Muscle of leg (tissue), 11 donors: ENCODE results near the gene GPR107. TPM values are rescaled to one million over a fixed set of nuclear protein-coding genes. Genes with fewer than 3 reads are reported as not detected.

Source experiments
- DNase-seq: peaks from one replicate; pipeline ENCODE4 v3.0.0; 2013
- H3K27ac ChIP-seq: one replicate; pipeline ENCODE4 v1.5.1; 2013; ENCODE audit warnings: mild to moderate bottlenecking, low read length, control low read depth
- H3K27me3 ChIP-seq: one replicate; pipeline ENCODE4 v1.6.1; 2013; ENCODE audit warnings: low read length; ENCODE audit not compliant: control insufficient read depth, insufficient read depth
- H3K36me3 ChIP-seq: one replicate; pipeline ENCODE4 v1.6.1; 2013; ENCODE audit warnings: low read length; ENCODE audit not compliant: control insufficient read depth, insufficient read depth
- H3K4me1 ChIP-seq: one replicate; pipeline ENCODE4 v1.6.1; 2013; ENCODE audit warnings: low read length; ENCODE audit not compliant: control insufficient read depth, insufficient read depth
- H3K4me3 ChIP-seq: one replicate; pipeline ENCODE4 v1.5.1; 2013; ENCODE audit warnings: low read length, control low read depth
- H3K9me3 ChIP-seq: replicated peaks from 2 replicates; pipeline ENCODE4 v1.6.1; 2013; ENCODE audit warnings: low read depth, low read length; ENCODE audit not compliant: control insufficient read depth
- WGBS: methylation state at CpG from one replicate; pipeline ENCODE4 v1.1.5; 2013; ENCODE audit warnings: missing lambda C conversion rate; ENCODE audit not compliant: insufficient coverage; 5-methylcytosine and 5-hydroxymethylcytosine counted together
- polyA plus RNA-seq, 8 donors: library from polyadenylated mRNA; unstranded; fragments of 120-200 nt; gene quantifications; one replicate each; pipeline versions ENCODE4 v1.2.1 to v1.2.3, GENCODE V29; 2013; ENCODE audit warnings: inconsistent platforms in 1 of 8, low replicate concordance in 1 of 8; ENCODE audit not compliant: insufficient read length in 8 of 8, insufficient read depth in 1 of 8
- total RNA-seq: library from RNA; stranded (reverse); fragments of 120-200 nt; gene quantifications from one replicate; pipeline ENCODE4 v1.2.4, GENCODE V29; 2013

Gene GPR107
- total and polyA plus RNA-seq, 9 donors: 17.9 to 42.1 (median 35.7) TPM

DNA sequence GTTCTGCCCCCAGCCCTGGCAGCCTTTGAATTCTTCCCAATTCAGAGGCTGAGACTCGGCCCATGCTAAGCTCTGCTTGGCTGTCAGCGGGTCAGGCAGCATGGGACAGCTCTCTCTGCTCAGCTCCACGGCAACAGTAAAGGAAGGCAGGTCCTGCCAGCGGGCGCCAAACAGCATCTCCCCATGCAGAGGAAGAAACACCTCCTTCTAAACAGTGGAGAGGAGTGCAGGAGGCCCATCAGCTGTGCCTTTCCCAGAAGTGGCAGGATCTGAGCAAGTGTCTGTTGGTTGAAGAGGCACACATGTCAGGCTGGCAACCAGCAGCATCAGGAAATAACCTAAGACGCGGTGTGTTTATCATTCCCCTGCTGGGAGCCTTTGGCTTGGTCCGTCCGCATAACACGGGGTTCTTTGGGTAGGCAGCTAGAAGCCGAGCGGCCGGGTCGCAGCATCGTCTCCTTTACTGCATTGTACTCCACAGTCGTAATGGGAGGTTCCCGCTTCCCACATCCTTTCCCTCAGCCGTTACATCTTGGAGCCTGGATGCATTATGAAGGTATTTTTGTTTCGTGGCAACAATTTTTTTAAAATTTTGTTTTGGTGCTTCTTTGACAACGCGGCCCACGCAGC is 75.8 kb downstream of the GPR107 start:
- Histone ChIP-seq H3K36me3 (peaks cover 54% of the 10 kb centered on the region), H3K9me3 (no peaks in the 10 kb centered on the region), H3K4me3 (no peak overlapping the region), H3K4me1 (peaks cover 23% of the 10 kb centered on the region), H3K27me3 (no peaks in the 10 kb centered on the region), H3K27ac (peak overlapping the region; percentile 90)
- 82% methylated on average over 12 of the region's 22 CpGs for WGBS
- DNase-seq: no peak

DNA sequence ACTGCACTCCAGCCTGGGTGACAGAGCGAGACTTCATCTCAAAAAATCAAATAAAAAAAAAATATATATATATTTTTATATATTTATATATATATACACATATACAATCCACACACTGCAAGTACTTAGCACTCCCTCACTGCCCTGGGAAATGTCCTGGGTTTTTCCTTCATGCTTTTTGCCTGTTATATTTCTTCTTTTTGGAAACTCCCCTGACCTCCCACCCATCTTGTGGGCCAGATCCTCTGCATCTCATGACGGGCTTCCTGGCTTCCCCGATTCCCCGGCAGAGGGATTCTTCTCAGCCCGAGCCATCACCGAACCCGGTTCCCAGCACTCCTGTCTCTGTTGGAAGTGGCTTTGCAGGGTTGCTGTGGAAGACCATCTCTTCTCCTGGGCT is 79.0 kb downstream of the GPR107 start:
- no peak for DNase-seq
- peaks cover 52% of the 10 kb centered on the region for H3K36me3 ChIP-seq
- H3K9me3 ChIP-seq: no peaks in the 10 kb centered on the region
- H3K4me1 ChIP-seq: peaks cover 27% of the 10 kb centered on the region
- no peaks in the 10 kb centered on the region for H3K27me3 ChIP-seq
- 88% methylated on average over 6 of the region's 7 CpGs for WGBS
- no peak overlapping the region for H3K4me3 ChIP-seq
- no peak overlapping the region for H3K27ac ChIP-seq

DNA sequence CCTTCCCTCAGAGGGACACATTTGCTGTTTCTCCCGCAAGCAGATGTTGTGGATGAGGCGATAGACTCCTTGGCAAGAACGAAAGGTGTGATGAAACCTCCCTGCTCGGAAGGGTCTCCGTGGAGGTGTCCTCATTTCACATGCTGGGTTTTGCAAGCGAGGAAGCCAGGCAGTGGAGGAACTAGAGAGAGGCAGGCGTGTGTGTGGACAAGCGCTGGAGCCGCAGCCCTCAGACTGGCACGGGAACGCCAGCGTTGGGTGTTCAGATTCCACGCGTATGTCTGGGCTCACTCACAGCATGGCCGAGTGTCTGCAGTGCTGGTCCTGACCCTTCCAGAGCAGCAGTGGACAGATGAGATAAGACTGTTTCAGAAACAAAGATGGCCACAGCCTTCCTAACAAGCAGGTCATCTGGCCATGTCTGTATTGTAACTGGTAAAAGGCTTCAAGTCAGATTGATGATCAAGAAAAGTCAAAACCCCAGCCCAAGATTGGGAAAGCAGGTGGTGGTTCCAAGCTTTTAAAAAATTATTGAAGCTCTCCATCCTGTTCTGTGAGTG is 83.5 kb downstream of the GPR107 start:
- 80% methylated on average over 13 of the region's 15 CpGs for WGBS
- Histone ChIP-seq H3K36me3 (peaks cover 17% of the 10 kb centered on the region), H3K4me1 (peaks cover 45% of the 10 kb centered on the region), H3K4me3 (no peak overlapping the region), H3K27me3 (no peaks in the 10 kb centered on the region), H3K27ac (no peak overlapping the region), H3K9me3 (no peaks in the 10 kb centered on the region)
- no peak for DNase-seq

DNA sequence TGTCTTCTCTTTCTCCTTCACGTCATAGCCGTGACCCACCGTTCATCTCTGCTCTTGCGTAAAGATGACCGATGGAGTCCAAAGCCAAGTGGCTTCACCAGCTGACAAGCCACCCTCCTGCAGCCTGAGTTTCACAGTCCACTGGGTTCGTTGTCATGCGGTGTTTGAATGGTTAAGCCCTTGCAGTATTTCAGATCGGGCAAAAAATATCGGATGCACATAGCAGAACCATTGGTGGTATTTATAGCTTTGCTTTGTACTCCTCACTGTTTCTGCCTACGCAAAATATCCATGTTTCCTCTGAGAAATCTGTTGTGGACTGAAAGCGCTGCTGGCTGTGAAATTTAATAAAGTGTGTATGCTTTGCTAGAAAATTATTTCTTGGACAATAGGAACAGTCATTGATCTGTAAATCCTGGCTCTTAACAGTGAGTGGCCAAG is 84.0 kb downstream of the GPR107 start:
- H3K4me1 ChIP-seq: peaks cover 45% of the 10 kb centered on the region
- no peak overlapping the region for H3K4me3 ChIP-seq
- DNase-seq: no peak
- no peaks in the 10 kb centered on the region for H3K27me3 ChIP-seq
- no peaks in the 10 kb centered on the region for H3K9me3 ChIP-seq
- no peak overlapping the region for H3K27ac ChIP-seq
- 83% methylated on average over 9 of the region's 11 CpGs for WGBS
- H3K36me3 ChIP-seq: peaks cover 17% of the 10 kb centered on the region

DNA sequence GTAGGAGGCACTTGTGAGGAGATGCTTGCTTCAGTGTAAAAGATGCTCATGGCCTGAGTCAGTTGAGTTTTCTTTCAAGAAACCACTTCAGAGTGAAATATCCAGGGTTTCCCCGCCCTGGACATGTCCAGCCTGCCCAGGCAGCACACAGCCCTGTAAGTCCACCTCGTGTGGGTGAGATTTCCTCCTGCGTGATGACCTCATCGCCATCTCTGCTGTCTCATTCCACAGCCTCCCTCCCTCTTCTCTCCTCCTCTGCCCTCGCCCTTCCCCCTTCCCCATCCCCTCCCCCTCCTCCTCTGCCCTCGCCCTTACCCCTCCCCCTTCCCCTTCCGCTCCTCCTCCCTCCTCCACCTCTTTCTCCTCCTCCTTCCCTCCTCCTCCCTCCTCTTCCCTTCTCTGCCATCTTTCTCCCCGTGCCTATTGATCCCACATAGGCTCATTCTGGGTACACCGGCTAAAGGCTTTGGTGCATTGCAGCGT is 84.5 kb downstream of the GPR107 start:
- peak overlapping the region; percentile 60 for H3K27ac ChIP-seq

DNA sequence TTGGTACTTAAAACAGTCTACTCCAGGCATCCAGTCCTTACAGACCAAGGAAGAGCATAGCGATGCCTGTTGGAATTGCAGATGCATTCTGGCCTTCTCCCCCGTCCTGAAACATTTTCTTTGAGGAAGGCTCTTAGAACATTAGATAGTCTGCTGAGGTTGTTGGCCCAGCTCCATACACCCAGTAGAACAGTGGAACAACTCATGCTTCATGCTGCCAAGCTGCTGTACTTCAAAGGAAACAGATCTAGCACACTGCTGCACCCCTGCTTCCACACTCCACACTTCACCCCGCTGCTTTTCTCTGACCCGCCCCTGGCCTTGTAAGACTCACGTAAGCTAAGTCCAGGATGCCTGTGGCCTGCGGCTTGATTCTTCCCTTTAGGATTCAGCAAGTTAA is 85.1 kb downstream of the GPR107 start:
- Histone ChIP-seq H3K36me3 (peaks cover 8% of the 10 kb centered on the region), H3K4me3 (no peak overlapping the region), H3K27me3 (peaks cover 5% of the 10 kb centered on the region), H3K27ac (peak overlapping the region; percentile 60), H3K9me3 (no peaks in the 10 kb centered on the region), H3K4me1 (peaks cover 55% of the 10 kb centered on the region)
- WGBS: 41% methylated on average over 3 of the region's 6 CpGs
- DNase-seq: peak; percentile 85

More for the DNA sequence above, 84.5 kb downstream of the GPR107 start:
- WGBS: 27% methylated on average over 8 of the region's 10 CpGs
- H3K4me1 ChIP-seq: peaks cover 49% of the 10 kb centered on the region
- H3K9me3 ChIP-seq: no peaks in the 10 kb centered on the region
- H3K36me3 ChIP-seq: peaks cover 13% of the 10 kb centered on the region
- peaks cover 2% of the 10 kb centered on the region for H3K27me3 ChIP-seq
- peak; percentile 48 for DNase-seq
- H3K4me3 ChIP-seq: no peak overlapping the region

DNA sequence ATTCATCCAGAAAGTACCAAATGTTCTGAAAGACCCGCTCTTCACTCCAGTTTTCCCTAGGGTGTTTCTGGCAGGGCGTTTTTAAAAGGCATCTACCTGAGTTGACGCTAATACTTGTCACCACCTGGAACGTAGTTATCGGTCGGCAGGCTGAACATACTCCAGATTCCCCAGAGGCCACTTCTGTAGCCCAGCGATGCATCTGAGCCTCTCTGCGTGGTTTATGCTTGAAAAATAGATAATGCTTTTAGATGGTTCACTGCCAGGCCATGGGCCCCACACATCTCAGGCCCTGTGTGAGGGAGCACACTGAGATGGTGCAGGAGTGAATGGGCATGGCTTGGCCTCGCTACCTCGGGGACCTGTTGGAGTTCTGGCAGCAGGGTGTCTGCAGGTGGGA is 85.5 kb downstream of the GPR107 start:
- Histone ChIP-seq H3K9me3 (no peaks in the 10 kb centered on the region), H3K27ac (peak overlapping the region; percentile 60)

GRCh38 chr9:130140706-130141105 is 87.0 kb downstream of the GPR107 start:
- no peak for DNase-seq
- Histone ChIP-seq H3K9me3 (no peaks in the 10 kb centered on the region), H3K4me1 (peaks cover 59% of the 10 kb centered on the region), H3K27ac (no peak overlapping the region), H3K4me3 (no peak overlapping the region), H3K36me3 (peaks cover 2% of the 10 kb centered on the region), H3K27me3 (peaks cover 9% of the 10 kb centered on the region)
- WGBS: 78% methylated on average over 9 of the region's 10 CpGs

More for the DNA sequence above, 85.5 kb downstream of the GPR107 start:
- DNase-seq: no peak
- Histone ChIP-seq H3K4me3 (no peak overlapping the region), H3K36me3 (peaks cover 8% of the 10 kb centered on the region), H3K4me1 (peaks cover 59% of the 10 kb centered on the region), H3K27me3 (peaks cover 5% of the 10 kb centered on the region)
- WGBS: 56% methylated on average over 4 of the region's 10 CpGs

DNA sequence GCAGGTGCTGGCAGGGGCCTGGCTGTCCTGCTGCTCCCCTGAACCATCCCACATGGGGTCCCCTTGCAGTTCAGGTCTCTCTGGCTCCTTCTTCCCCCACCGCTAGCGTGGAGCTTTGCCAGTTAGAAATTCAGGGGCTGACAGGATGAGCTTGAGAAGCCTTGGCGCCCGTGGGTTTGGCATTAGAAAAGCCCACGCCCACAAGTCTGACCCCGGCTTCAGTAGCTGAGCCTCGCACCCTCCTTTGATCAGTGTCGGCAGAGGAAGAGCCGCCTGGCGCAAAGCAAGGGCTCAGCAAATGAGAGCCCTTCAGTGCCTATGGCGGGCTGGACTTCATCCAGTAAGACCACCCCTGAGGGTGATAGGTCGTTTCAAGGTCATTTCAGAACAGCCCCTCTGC is 88.3 kb downstream of the GPR107 start:
- Histone ChIP-seq H3K27me3 (peaks cover 10% of the 10 kb centered on the region), H3K9me3 (no peaks in the 10 kb centered on the region), H3K4me3 (no peak overlapping the region), H3K36me3 (peaks cover under 1% of the 10 kb centered on the region), H3K4me1 (peaks cover 59% of the 10 kb centered on the region), H3K27ac (no peak overlapping the region)
- no peak for DNase-seq
- 62% methylated on average over 8 of the region's 12 CpGs for WGBS

- H3K9me3 ChIP-seq: no peaks in the 10 kb centered on the region
- no peak overlapping the region for H3K4me3 ChIP-seq
- H3K27me3 ChIP-seq: peaks cover 12% of the 10 kb centered on the region
- WGBS: 76% methylated on average over 6 of the region's 6 CpGs
- no peak overlapping the region for H3K27ac ChIP-seq
- no peaks in the 10 kb centered on the region for H3K36me3 ChIP-seq
- no peak for DNase-seq
- H3K4me1 ChIP-seq: peaks cover 54% of the 10 kb centered on the region
Observed at GRCh38 chr9:130142641-130143040, 88.9 kb downstream of the GPR107 start.
